SK-N-SH treated with all-trans-retinoic acid at 6 μM for 48 hours (cell line): Measurements from ENCODE around the gene NKX1-1.

ENCODE experiments used
- ARNTL ChIP-seq: fragments of 450-650 bp; formaldehyde crosslinking; IDR thresholded peaks from 2 replicates; pipeline ENCODE4 v1.5.0; 2020; ENCODE audit warnings: low read depth, mild to moderate bottlenecking, moderate library complexity, borderline replicate concordance
- CREB5 ChIP-seq: fragments of 250-450 bp; sonication (Bioruptor Pico); IDR thresholded peaks from 2 replicates; pipeline ENCODE4 v1.5.1; 2020; ENCODE audit warnings: low read depth, mild to moderate bottlenecking, moderate library complexity
- ESRRG ChIP-seq: fragments of 250-450 bp; sonication (Bioruptor Pico); IDR thresholded peaks from 2 replicates; pipeline ENCODE4 v1.6.1; 2021; ENCODE audit warnings: mild to moderate bottlenecking
- GLIS3 ChIP-seq: fragments of 250-450 bp; sonication (Bioruptor Pico); IDR thresholded peaks from 2 replicates; pipeline ENCODE4 v1.5.0; 2020; ENCODE audit warnings: mild to moderate bottlenecking, moderate library complexity
- OSR1 ChIP-seq: fragments of 250-450 bp; sonication (Bioruptor Pico); IDR thresholded peaks from 2 replicates; pipeline ENCODE4 v1.8.0; 2022; ENCODE audit warnings: moderate library complexity, mild to moderate bottlenecking, inconsistent platforms
- PATZ1 ChIP-seq: fragments of 250-450 bp; sonication (Bioruptor Pico); IDR thresholded peaks from 2 replicates; pipeline ENCODE4 v1.8.0; 2020; ENCODE audit warnings: mild to moderate bottlenecking, moderate library complexity, borderline replicate concordance
- RARB ChIP-seq: fragments of 250-450 bp; sonication (Bioruptor Pico); IDR thresholded peaks from 2 replicates; pipeline ENCODE4 v1.8.0; 2021; ENCODE audit warnings: mild to moderate bottlenecking, moderate library complexity
- TOX ChIP-seq: fragments of 250-450 bp; sonication (Bioruptor Pico); IDR thresholded peaks from 2 replicates; pipeline ENCODE4 v1.8.0; 2021; ENCODE audit warnings: mild to moderate bottlenecking, moderate library complexity, borderline replicate concordance
- TF ChIP-seq, protein P1 (sequence below): fragments of 250-450 bp; sonication (Bioruptor Pico); IDR thresholded peaks from 2 replicates; pipeline ENCODE4 v1.8.0; 2021; ENCODE audit warnings: low read depth, mild to moderate bottlenecking, moderate library complexity, borderline replicate concordance

DNA sequence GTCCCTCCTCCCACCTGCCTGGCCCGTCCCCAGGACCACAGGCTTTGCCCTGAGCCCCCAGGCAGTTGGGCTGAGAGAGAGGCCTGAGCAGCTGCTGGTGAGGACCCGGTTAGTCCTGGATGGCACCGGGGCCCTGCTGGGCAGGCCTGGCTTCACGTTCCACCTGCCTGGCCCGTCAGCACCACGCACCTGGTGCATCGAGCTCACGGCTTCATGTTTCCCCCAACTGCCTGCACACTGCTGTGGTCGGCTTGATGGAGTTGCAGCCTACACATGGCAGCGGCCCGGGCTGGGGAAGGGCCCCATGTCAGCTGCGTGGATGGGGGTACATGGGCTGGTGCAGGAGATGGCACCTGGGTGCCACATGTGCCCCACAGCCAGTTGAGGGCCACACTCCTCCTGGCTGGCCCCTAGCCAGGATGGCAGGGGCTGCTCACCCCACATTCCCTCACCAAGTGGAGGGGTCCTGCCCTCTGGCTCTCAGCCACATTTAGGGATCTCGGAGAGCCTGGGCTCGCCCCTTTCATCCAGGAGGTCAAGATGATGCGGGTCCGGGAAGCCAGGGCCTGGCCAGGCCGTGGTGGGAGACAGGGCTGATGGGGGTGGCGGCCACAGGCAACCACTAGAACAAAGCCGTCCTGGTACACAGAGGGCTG, 28.5 kb downstream of the NKX1-1 start:
- TF ChIP-seq OSR1 (CRISPR knock-in tag) (no peak), RARB (CRISPR knock-in tag) (no peak), GLIS3 (CRISPR knock-in tag) (no peak), CREB5 (CRISPR knock-in tag) (no peak), TOX (CRISPR knock-in tag) (no peak), PATZ1 (CRISPR knock-in tag) (no peak), ESRRG (no peak), ARNTL (CRISPR knock-in tag) (no peak)
- TF ChIP-seq, protein P1, sequence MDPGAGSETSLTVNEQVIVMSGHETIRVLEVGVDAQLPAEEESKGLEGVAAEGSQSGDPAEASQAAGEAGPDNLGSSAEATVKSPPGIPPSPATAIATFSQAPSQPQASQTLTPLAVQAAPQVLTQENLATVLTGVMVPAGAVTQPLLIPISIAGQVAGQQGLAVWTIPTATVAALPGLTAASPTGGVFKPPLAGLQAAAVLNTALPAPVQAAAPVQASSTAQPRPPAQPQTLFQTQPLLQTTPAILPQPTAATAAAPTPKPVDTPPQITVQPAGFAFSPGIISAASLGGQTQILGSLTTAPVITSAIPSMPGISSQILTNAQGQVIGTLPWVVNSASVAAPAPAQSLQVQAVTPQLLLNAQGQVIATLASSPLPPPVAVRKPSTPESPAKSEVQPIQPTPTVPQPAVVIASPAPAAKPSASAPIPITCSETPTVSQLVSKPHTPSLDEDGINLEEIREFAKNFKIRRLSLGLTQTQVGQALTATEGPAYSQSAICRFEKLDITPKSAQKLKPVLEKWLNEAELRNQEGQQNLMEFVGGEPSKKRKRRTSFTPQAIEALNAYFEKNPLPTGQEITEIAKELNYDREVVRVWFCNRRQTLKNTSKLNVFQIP: no peak
